H1 (cell line): Measurements from ENCODE around the gene ANKRD29. TPM values are rescaled to one million over a fixed set of nuclear protein-coding genes. Genes with fewer than 3 reads are reported as not detected.

Source experiments
- CBX8 ChIP-seq: fragments of 300-800, 300-1000 bp; sonication (generic); IDR thresholded peaks from 2 replicates; pipeline ENCODE4 v1.7.1; 2016; ENCODE audit warnings: low read depth, low read length, borderline replicate concordance
- EP300 ChIP-seq, 2 experiments: IDR thresholded peaks; 1 replicate in 1 of 2; 2 replicates in 1 of 2; pipeline ENCODE4 v1.6.1; 2011 to 2012; ENCODE audit warnings: low read depth in 2 of 2, low read length in 2 of 2, mild to moderate bottlenecking in 2 of 2, borderline replicate concordance in 1 of 2, inconsistent platforms in 1 of 2, moderate library complexity in 1 of 2
- EZH2 ChIP-seq: fragments of 200-600 bp; sonication (generic); IDR thresholded peaks from 2 replicates; pipeline ENCODE4 v1.7.1; 2012; ENCODE audit warnings: low read depth, mild to moderate bottlenecking, moderate library complexity, low read length, inconsistent platforms; ENCODE audit not compliant: severe bottlenecking
- polyA plus RNA-seq, 7 experiments: library from polyadenylated mRNA; depleted of rRNA in 3 of 7; stranded (reverse) in 5 of 7; unstranded in 2 of 7; fragments of >200 nt in 5 of 7; fragments of 200-250 nt in 2 of 7; gene quantifications; 1 replicate in 5 of 7; 2 replicates in 1 of 7; 4 replicates in 1 of 7; pipeline versions ENCODE4 v1.2.1 to v1.2.3, GENCODE V29; 2011 to 2013; ENCODE audit warnings: missing spikeins in 2 of 7, mixed read lengths in 2 of 7
- total RNA-seq: library from RNA; stranded (reverse); fragmentation: NEBNext Ultra II Directional; extraction: Animal tissue kit (Norgen Biotek cat#: 25700); gene quantifications from 2 replicates; pipeline ENCODE4 v1.2.1, GENCODE V29; 2021
- TF ChIP-seq, protein P1 (sequence below): IDR thresholded peaks from 2 replicates; pipeline ENCODE4 v1.6.1; 2012; ENCODE audit warnings: inconsistent platforms

Gene ANKRD29
- total and polyA plus RNA-seq, 2 of the 8 experiments (the other 6 are each of a cell fraction or from before 2014, with no cell fraction given): 3.0 to 7.3 TPM

- TF ChIP-seq EP300 (IDR thresholded peaks at IDR 0.05; ENCODE audit: borderline replicate concordance in 1 of 2, low read depth in 2 of 2, low read length in 2 of 2): no peak
- no peak for TF ChIP-seq CBX8
- TF ChIP-seq, protein P1, sequence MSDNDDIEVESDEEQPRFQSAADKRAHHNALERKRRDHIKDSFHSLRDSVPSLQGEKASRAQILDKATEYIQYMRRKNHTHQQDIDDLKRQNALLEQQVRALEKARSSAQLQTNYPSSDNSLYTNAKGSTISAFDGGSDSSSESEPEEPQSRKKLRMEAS: no peak
- TF ChIP-seq EZH2: no peak
These were observed 7.2 kb upstream of the ANKRD29 start (continued) for GRCh38 chr18:23669804-23670405.
